Measurements from ENCODE around the gene LRRC15.

LRRC15 gene

GRCh38 chr3:194384569-194385001 lies 15.0 kb upstream of the LRRC15 start:
- no peak for DNase-seq

GRCh38 chr3:194384156-194384555 lies 14.6 kb upstream of the LRRC15 start:
- no peak for DNase-seq

GRCh38 chr3:194383276-194383940 lies 13.9 kb upstream of the LRRC15 start:
- no peak for DNase-seq

GRCh38 chr3:194382892-194383223 lies 13.3 kb upstream of the LRRC15 start:
- no peak for DNase-seq

- DNase-seq = no peak
Observed at GRCh38 chr3:194382196-194382891, 12.8 kb upstream of the LRRC15 start.

- DNase-seq = no peak
Observed at GRCh38 chr3:194381460-194381875, 11.9 kb upstream of the LRRC15 start.

GRCh38 chr3:194380326-194380725 lies 10.8 kb upstream of the LRRC15 start:
- no peak for DNase-seq

GRCh38 chr3:194379651-194380050 lies 10.1 kb upstream of the LRRC15 start:
- no peak for DNase-seq

- no peak for DNase-seq
Observed at GRCh38 chr3:194379231-194379630, 9.7 kb upstream of the LRRC15 start.

GRCh38 chr3:194377708-194378107 lies 8.2 kb upstream of the LRRC15 start:
- no peak for DNase-seq

- DNase-seq = no peak
Observed at GRCh38 chr3:194376241-194376560, 6.7 kb upstream of the LRRC15 start.

- no peak for DNase-seq
Observed at GRCh38 chr3:194375473-194376240, 6.1 kb upstream of the LRRC15 start.

GRCh38 chr3:194374935-194375334 lies 5.4 kb upstream of the LRRC15 start:
- DNase-seq = no peak

- no peak for DNase-seq
Observed at GRCh38 chr3:194373899-194374298, 4.4 kb upstream of the LRRC15 start.

GRCh38 chr3:194373028-194373427 lies 3.5 kb upstream of the LRRC15 start:
- no peak for DNase-seq

- DNase-seq = no peak
Observed at GRCh38 chr3:194370753-194371152, 1.2 kb upstream of the LRRC15 start.

GRCh38 chr3:194368918-194369317 lies 625 bp downstream of the LRRC15 start:
- DNase-seq = no peak

- no peak for DNase-seq
Observed at GRCh38 chr3:194367992-194368841, 1.3 kb downstream of the LRRC15 start.

- DNase-seq = no peak
Observed at GRCh38 chr3:194365978-194366490, 3.5 kb downstream of the LRRC15 start.

- DNase-seq = no peak
Observed at GRCh38 chr3:194365526-194365925, 4.0 kb downstream of the LRRC15 start.

- DNase-seq = no peak
Observed at GRCh38 chr3:194364652-194365434, 4.7 kb downstream of the LRRC15 start.

GRCh38 chr3:194364314-194364651 lies 5.3 kb downstream of the LRRC15 start:
- DNase-seq = no peak

Measured in CD4-positive, alpha-beta T cell treated with Interleukin-6 for 4 hours (primary cell).